DOHH2 (cell line): ENCODE data around the gene NCSTN.
A peak's percentile ranks its signal among the peaks of the same experiment; 100 is the strongest.

ENCODE experiments used
- H3F3A ChIP-seq: fragments of 200-600 bp; sonication (generic), shearing (Covaris generic); 2 replicates; pipeline ENCODE4 v1.6.0; 2016; ENCODE audit warnings: antibody characterized with exemption, mild to moderate bottlenecking; ENCODE audit not compliant: control insufficient read depth, insufficient read depth
- H3K27ac ChIP-seq: fragments of 200-600 bp; sonication (generic); 2 replicates; pipeline ENCODE4 v1.5.1; 2014; ENCODE audit warnings: low read depth, mild to moderate bottlenecking, low read length, moderate library complexity
- H3K27me3 ChIP-seq: fragments of 200-600 bp; sonication (generic); 2 replicates; pipeline ENCODE4 v1.6.1; 2014; ENCODE audit warnings: mild to moderate bottlenecking, low read length, mixed read lengths; ENCODE audit not compliant: control insufficient read depth
- H3K36me3 ChIP-seq: fragments of 200-600 bp; sonication (generic); 2 replicates; pipeline ENCODE4 v1.6.1; 2014; ENCODE audit warnings: mild to moderate bottlenecking, low read length, moderate library complexity, mixed read lengths; ENCODE audit not compliant: control insufficient read depth
- H3K4me1 ChIP-seq: fragments of 200-600 bp; sonication (generic); 2 replicates; pipeline ENCODE4 v1.6.1; 2014; ENCODE audit warnings: mild to moderate bottlenecking, low read length, mixed read lengths; ENCODE audit not compliant: control insufficient read depth
- H3K4me2 ChIP-seq: fragments of 200-600 bp; sonication (generic); 2 replicates; pipeline ENCODE4 v1.6.0; 2014; ENCODE audit warnings: mild to moderate bottlenecking, low read length, moderate library complexity
- H3K4me3 ChIP-seq: fragments of 200-600 bp; sonication (generic); 2 replicates; pipeline ENCODE4 v1.5.1; 2014; ENCODE audit warnings: mild to moderate bottlenecking, low read length, mixed read lengths
- H3K79me2 ChIP-seq: fragments of 200-600 bp; sonication (generic); 2 replicates; pipeline ENCODE4 v1.6.1; 2014; ENCODE audit warnings: mild to moderate bottlenecking, low read length, mixed read lengths; ENCODE audit not compliant: control insufficient read depth
- H3K9me2 ChIP-seq: fragments of 200-600 bp; sonication (generic); replicated peaks from 2 replicates; pipeline ENCODE4 v1.6.1; 2014; ENCODE audit warnings: mild to moderate bottlenecking, low read length, mixed read lengths; ENCODE audit not compliant: control insufficient read depth
- H3K9me3 ChIP-seq: fragments of 200-600 bp; sonication (generic); 2 replicates; pipeline ENCODE4 v1.6.1; 2014; ENCODE audit warnings: antibody characterized with exemption, low read length, mixed read lengths; ENCODE audit not compliant: control insufficient read depth, insufficient read depth
- H4K20me1 ChIP-seq: fragments of 200-600 bp; sonication (generic); 2 replicates; pipeline ENCODE4 v1.6.0; 2014; ENCODE audit warnings: low read depth, mild to moderate bottlenecking, antibody characterized with exemption, low read length, moderate library complexity; ENCODE audit not compliant: control insufficient read depth, insufficient read depth
- CTCF ChIP-seq: fragments of 200-600 bp; sonication (generic); IDR thresholded peaks from one replicate; pipeline ENCODE4 v1.5.1; 2014; ENCODE audit warnings: antibody characterized with exemption, mild to moderate bottlenecking, low read depth, low read length; ENCODE audit not compliant: poor library complexity, severe bottlenecking
- EZH2phosphoT487 ChIP-seq: fragments of 200-600 bp; sonication (generic); IDR thresholded peaks from 2 replicates; pipeline ENCODE4 v1.6.1; 2017; ENCODE audit warnings: borderline replicate concordance, mild to moderate bottlenecking, antibody characterized with exemption, low read length, moderate library complexity, mixed read lengths

The NCSTN gene

GRCh38 chr1:160346463-160346862 lies 3.3 kb downstream of the NCSTN start:
- H3K79me2 ChIP-seq = peaks cover 45% of the 10 kb centered on the region
- H3K4me1 ChIP-seq = peaks cover 35% of the 10 kb centered on the region
- TF ChIP-seq CTCF (no peak), EZH2phosphoT487 (no peak)
- peaks cover 78% of the 10 kb centered on the region for H3K36me3 ChIP-seq
- H3F3A ChIP-seq = no peaks in the 10 kb centered on the region
- H3K9me3 ChIP-seq = no peaks in the 10 kb centered on the region
- H3K27me3 ChIP-seq = no peaks in the 10 kb centered on the region
- H3K9me2 ChIP-seq = no peaks in the 10 kb centered on the region
- no peaks in the 10 kb centered on the region for H4K20me1 ChIP-seq
- no peak overlapping the region for H3K27ac ChIP-seq
- no peak overlapping the region for H3K4me3 ChIP-seq
- H3K4me2 ChIP-seq = peak overlapping the region; percentile 15; the same call in 1 of the 2 replicates

- Histone ChIP-seq H3K27me3 (no peaks in the 10 kb centered on the region), H3K9me3 (no peaks in the 10 kb centered on the region), H3K4me2 (peak overlapping the region; percentile 15; the same call in 1 of the 2 replicates), H3K79me2 (peaks cover 40% of the 10 kb centered on the region), H3K9me2 (no peaks in the 10 kb centered on the region), H3K4me3 (no peak overlapping the region), H3F3A (no peaks in the 10 kb centered on the region), H3K27ac (no peak overlapping the region), H3K4me1 (peaks cover 30% of the 10 kb centered on the region), H3K36me3 (peaks cover 83% of the 10 kb centered on the region), H4K20me1 (no peaks in the 10 kb centered on the region)
- TF ChIP-seq EZH2phosphoT487 = no peak
- no peak for TF ChIP-seq CTCF
These were observed 3.8 kb downstream of the NCSTN start for GRCh38 chr1:160346958-160347357.

GRCh38 chr1:160351629-160352028 lies 8.4 kb downstream of the NCSTN start:
- H3K36me3 ChIP-seq = peaks cover 97% of the 10 kb centered on the region
- H3K79me2 ChIP-seq = no peaks in the 10 kb centered on the region
- no peak overlapping the region for H3K4me2 ChIP-seq
- H3K4me3 ChIP-seq = no peak overlapping the region
- H3K9me3 ChIP-seq = no peaks in the 10 kb centered on the region
- no peak for TF ChIP-seq CTCF
- no peak for TF ChIP-seq EZH2phosphoT487
- no peaks in the 10 kb centered on the region for H3K9me2 ChIP-seq
- no peaks in the 10 kb centered on the region for H3K27me3 ChIP-seq
- H3F3A ChIP-seq = no peaks in the 10 kb centered on the region
- H3K27ac ChIP-seq = no peak overlapping the region
- H4K20me1 ChIP-seq = no peaks in the 10 kb centered on the region
- H3K4me1 ChIP-seq = peaks cover 7% of the 10 kb centered on the region

- H3K4me1 ChIP-seq = no peaks in the 10 kb centered on the region
- no peaks in the 10 kb centered on the region for H3K9me2 ChIP-seq
- H3K4me3 ChIP-seq = no peak overlapping the region
- no peaks in the 10 kb centered on the region for H3K79me2 ChIP-seq
- TF ChIP-seq CTCF (no peak), EZH2phosphoT487 (no peak)
- H4K20me1 ChIP-seq = no peaks in the 10 kb centered on the region
- no peaks in the 10 kb centered on the region for H3K27me3 ChIP-seq
- peaks cover 94% of the 10 kb centered on the region for H3K36me3 ChIP-seq
- H3K27ac ChIP-seq = no peak overlapping the region
- H3K9me3 ChIP-seq = no peaks in the 10 kb centered on the region
- H3F3A ChIP-seq = no peaks in the 10 kb centered on the region
- no peak overlapping the region for H3K4me2 ChIP-seq
These were observed 9.4 kb downstream of the NCSTN start for GRCh38 chr1:160352555-160352954.
